GM18870 (cell line): ENCODE results near the gene ADPRHL1.

Experiments used
- ATAC-seq: cut with Tn5 transposase; IDR thresholded peaks from one replicate; pipeline ENCODE4 v1.9.1; 2021; ENCODE audit warnings: moderate library complexity; ENCODE audit not compliant: unreplicated experiment

ADPRHL1 gene

DNA sequence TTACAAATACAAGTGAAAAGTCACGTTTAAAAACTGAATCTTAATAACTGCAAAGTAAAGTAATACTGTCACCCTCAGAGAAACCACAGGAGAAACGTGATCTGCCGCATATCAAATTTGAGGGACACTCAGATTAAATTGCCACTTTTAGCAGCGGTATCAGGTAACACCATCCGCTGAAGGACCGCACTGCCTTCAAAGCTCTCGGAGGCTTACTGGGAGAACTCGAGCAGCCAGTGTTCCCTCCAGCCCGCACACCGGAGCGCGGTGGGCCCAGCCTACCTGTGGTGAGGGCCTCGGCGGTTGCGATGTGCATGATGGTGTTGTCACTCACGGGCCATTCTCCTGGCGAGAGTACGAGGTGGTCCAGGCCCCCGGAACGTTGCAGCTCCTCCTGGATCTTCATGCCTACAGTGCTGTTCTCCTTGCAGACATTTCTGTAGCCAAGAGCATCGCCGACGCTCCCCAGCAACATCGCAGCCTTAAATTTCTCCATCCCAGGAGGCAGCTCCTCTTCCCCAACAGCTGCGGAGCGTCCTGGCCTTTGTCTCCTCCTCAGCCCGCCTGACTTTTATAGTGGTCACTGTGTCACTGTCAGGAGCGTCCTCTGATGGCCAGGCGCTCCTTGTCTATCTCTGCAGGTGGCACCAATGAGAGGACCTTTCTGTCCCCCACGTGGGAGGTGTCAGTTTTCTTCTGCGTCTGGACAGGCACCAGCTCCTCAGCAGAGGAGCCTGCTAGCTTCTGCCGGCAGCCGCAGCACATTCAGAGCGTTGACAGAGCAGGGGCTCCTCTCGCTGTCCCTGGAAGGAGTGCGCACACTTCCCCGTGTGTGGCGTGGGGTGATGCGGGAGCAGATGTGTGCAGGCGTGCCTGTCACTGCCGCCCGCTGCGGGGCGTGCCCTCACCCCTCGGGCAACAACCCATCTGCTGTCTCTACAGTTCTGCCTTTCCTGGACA lies at the start of gene ADPRHL1:
Gene ADPRHL1 (minus strand): TSS at position 547 of the 960 bp plus-strand sequence. CDS start 51 bp downstream, at position 496.
- no peak for ATAC-seq

DNA sequence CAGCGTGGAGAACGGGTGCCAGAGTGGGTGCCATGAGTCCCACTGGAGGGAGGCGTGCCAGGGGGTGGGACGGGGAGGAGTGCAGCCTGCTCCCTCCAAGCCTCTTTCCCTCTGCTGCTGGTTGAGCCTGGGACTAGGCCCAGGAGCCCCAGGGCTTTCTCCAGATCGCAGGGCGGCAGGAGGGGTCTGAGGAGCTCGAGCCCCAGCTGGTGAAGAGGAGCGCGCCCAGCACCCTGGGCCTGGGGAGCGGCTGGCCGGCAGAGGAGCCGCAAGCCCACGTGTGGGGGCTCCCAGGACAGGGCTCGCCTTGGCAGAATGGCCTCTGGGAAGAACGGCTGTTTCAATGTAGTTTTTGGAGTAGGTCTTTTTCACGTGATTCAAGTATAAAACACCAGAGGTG lies 49.4 kb upstream of the ADPRHL1 start:
- no peak for ATAC-seq

DNA sequence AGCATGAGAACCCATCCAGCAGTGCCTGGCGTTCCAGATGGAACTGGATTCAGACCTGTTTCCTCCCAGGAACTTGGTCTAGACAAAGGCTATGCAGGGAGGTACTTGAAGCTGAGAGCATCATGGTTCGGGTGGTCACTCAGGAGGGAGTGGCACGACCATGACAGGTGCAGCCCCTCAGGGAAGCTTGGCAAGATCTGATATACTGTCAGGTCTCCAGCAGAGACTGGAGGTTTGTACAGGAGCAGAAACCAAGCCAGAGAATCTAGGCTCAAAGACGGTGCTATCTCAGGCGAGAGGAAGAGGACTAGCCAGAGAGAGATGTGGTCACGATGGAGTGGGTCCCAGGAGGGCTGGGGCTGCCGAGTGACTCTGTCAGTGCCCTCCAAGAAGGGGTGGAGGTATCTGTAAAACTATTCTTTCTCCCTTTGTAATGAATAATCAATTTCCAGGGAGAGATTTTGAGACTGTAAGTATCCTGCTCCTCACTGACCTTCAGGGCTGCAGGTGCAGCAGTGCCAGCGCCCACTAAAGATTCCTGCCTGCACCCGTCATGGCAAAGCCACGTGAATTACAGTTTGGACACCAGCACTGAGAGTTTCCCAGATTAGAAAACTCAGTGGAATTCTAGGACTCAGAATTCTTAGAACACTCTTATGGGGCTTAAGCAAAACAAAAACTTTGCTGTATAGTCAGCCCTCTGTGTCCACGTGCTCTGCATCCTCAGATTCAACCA lies 47.4 kb upstream of the ADPRHL1 start:
- ATAC-seq, result no peak

DNA sequence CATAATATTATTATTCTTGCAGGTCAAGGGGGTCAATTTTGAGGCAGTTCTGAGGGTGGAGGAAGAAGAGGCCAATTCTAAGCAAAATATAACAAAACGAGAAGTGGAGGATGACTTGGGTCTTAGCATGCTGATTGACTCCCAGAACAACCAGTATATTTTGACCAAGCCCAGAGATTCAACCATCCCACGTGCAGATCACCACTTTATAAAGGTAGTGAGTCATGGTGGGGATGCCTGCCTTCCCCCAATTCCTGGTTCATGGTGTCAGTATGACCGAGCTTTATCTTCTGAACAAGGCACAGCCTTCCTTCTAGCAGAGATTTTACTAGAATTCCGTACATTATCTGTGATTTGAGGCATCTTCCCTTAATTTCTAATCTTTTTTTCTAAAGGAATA lies 46.6 kb upstream of the ADPRHL1 start:
- no peak for ATAC-seq

DNA sequence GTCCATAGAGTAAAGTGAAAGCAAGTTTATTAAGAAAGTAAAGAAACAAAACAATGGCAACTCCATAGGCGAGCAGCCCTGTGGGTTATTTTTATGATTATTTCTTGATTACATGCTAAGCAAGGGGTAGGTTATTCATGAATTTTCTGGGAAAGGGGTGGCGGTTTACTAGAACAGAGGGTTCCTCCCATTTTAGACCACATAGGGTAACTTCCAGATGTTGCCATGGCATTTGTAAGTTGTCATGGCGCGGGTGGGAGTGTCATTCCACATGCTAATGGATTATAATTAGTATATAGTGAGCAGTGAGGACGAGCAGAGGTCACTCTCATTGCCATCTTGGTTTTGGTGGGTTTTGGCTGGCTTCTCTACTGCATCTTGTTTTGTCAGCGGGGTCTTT lies 45.6 kb upstream of the ADPRHL1 start:
- ATAC-seq, result no peak

DNA sequence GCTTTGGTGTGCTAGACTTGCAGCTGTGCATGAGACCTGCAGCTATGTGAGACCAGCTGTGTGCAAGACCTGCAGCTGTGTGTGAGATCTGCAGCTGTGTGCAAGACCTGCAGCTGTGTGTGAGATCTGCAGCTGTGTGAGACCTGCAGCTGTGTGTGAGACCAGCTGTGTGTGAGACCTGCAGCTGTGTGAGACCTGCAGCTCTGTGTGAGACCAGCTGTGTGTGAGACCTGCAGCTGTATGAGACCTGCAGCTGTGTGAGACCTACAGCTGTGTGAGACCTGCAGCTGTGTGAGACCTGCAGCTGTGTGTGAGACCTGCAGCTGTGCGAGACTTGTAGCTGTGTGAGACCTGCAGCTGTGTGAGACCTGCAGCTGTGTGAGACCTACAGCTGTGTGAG lies 43.9 kb upstream of the ADPRHL1 start:
- no peak for ATAC-seq

DNA sequence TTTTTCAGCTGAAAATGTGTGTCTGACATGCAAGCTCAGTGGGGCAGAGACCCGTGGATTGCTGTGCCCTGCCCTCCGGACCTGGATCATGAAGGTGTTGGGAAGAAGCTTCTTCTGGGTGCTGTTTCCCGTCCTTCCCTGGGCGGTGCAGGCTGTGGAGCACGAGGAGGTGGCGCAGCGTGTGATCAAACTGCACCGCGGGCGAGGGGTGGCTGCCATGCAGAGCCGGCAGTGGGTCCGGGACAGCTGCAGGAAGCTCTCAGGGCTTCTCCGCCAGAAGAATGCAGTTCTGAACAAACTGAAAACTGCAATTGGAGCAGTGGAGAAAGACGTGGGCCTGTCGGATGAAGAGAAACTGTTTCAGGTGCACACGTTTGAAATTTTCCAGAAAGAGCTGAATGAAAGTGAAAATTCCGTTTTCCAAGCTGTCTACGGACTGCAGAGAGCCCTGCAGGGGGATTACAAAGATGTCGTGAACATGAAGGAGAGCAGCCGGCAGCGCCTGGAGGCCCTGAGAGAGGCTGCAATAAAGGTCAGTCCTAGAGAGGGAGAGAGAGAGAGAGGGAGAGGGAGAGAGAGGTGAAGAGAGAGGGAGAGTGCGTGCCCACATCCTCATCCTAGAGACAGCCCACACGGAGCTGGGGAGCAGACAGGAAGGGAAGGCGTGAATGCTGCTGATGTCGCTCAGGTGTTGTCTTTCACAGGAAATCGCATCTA lies 42.4 kb upstream of the ADPRHL1 start:
- ATAC-seq, result no peak

DNA sequence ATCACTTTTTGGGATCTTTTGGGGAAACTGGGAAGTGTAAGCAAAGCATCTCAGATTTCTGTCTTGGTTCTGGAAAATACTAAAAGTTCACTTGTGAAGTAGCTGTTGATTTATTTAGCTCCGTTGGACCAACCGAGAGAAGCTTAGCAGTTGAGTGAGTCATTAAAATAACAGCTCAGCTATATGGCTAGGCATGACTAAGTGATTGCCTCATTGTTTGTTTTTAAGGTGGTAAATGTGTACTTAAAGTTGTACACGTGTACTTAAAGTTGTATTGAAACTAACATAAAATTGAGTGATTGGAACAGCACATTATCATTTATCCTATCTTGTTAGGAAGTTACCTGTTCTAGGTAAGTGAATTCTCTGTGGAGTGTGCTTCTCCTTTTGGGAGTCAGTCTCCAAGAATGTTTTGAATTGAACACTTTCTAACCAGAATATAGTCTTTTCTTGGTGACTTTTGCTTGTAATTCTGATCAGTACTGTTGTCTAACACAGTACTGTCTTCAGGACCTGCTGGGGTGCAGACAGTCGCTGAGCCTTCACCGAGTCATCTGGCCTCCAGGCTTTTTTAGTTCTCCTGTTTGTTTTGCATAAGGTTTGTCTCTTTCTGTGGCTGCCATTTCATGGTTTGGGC lies 40.1 kb upstream of the ADPRHL1 start:
- ATAC-seq, result peak; percentile 42

DNA sequence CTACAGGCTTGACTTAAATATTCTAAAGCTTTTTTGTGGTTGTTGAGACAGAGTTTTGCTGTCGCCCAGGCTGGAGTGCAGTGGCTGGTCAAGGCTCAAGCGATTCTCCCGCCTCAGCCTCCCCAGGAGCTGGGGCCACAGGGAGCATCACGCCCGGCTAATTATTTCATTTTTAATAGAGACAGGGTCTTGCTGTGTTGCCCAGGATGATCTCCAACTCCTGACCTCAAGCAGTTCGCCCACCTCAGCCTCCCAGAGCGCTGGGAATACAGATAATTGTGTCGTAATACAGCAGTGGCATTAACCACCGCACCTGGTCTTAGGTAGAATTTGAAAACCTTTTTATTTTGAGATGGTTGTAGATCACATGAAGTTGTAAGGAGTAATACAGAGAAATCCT lies 38.7 kb upstream of the ADPRHL1 start:
- ATAC-seq, result no peak

DNA sequence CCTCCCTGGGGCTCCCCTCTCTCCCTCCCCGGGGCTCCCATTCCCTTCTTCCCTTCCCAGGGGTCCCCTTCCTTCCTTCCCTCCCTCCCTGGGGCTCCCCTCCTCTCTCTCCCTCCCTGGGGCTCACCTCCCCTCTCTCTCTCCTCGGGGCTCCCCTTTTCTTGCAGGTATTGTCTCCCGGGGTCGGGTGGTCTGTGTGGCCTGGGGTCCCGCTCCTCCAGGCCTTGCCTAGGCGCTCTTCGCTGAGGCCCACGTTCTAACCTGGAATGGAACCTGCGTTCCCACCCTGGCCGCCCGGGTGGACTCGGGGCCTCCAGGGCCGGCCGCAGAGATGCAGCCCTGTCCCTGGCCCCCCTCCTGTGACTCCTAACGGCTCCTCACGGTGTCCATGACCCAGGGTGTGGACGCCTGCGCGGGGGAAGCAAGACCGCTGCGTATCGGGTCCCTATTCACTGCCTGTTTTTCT lies 38.2 kb upstream of the ADPRHL1 start:
- ATAC-seq, result no peak

DNA sequence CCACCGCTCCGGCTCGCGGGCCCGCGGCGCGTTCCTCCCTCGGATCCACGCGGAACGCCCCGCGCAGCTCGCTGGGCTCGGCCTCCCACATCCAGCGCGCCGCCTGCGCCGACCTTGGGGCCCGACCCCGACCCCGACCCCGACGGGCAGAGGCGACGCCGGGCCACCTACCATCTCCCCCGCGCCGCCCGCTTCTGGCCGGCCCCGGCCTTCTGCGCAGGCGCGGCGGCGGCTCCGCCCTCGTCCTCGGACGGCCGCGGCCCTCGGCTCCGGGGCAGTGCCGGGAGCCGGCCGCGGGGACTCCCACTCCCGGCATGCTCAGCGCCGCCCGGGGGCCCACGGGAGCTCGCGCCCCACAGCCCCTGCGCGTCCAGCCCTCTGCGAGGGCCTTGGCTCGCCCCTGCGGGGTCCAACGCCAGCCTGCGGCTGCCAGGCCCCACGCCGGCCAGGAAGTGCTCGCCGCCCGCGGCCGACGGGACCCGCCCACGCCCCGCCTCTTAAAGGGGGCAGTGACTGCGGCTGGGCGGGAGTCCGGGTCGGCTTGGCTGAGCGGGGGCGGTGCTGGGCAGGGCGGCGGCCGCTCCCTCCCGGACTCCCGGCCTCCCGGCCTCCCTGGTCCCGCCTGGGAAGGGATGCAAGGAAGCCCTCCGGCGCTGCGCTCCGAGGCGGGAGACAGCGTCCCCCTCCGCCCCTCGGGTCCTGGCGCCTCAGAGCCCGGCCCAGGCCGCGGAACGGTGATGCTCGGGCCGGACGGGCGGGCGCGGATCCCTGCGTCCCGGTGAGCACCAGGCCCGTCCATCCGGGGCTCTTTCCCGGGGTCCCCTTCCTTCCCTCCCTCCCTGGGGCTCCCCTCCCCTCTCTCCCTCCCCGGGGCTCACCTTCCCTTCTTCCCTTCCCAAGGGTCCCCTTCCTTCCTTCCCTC lies 37.5 kb upstream of the ADPRHL1 start, which contains the start of gene DCUN1D2:
Gene DCUN1D2 (minus strand): TSS at position 216 of the 922 bp plus-strand sequence. CDS start 42 bp downstream, at position 174.
- peak; percentile 54 for ATAC-seq

DNA sequence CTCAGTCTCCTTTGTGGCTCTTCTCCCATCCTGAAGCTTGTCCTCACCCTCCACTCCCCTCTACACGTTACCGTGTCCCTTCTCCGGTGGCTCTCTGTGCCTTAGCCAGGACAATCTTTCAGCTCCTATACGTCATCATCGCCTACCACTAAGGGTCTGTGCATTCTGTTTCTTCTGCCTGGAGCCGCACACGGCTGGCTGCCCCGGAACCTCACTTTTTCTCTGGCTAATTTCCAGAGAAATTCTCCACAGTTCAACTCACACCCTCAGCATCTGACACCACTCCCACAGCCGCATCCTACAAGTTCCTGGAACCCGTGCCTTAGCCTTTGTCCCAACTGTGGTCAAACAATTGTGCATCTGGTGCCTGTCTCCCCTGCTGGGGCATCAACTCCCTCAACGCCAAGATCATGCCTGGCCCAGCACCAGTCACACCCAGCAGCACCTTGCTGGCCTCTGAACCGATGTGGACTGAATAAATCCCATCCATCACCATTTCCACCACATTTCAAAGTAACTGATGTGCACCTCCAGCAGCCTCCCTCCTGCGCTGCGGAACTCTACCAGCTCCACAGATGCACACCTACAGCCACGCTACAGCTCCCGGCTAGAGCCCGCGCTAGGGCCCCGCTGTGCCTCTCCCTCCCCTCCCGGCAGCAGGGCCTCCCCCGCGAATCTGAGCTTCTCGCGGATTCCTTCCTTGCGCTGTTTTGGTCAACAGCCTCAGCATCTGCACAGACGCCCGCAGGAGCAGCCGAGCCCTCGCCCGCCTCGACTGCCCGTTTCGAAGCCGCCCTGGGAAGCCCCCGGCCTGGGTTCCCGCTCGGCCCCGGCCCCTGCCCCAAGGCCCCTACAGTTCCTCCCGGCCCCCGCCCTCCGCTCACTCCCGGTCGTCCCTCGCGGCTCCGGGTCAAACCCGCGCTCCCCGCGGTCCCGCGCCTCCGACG lies 36.5 kb upstream of the ADPRHL1 start:
- ATAC-seq, result no peak

DNA sequence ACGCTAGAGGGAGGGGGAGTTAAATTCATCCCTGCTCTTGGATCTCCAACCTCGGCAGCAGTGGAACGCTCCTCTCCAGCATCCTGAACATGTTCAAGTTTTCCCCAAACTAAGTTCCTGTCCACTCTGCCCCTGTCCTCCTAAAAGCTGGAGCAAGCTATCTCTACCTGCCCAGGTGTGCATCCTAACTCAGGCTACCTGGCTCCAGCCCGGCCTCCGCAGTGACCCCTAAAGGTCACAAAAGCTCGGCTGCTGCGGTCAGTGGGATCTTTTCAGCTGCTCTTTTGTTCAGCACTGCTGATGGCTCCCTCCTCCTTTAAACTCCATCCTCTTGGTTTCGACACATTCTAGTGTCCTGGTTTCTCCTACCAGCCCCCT lies 35.9 kb upstream of the ADPRHL1 start:
- no peak for ATAC-seq

DNA sequence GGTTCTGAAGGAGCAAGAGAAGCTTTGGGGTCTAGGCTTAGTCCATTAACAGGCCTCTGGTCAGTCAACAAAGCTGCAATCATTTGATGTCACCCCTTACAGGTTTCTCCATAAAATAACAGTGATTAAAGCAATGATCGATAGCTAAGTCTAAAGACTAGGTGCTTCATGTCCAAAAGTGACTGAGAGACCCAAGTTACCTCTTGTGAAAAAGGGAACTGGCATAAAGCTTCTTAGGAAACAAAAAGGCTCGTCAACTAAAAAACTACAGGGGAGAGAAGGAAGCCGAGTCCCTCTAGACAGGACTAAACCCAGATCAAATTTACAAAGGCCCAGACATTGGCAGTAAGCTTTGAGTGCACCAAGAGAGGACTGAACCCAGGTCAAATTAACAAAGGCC lies 35.0 kb upstream of the ADPRHL1 start:
- no peak for ATAC-seq

DNA sequence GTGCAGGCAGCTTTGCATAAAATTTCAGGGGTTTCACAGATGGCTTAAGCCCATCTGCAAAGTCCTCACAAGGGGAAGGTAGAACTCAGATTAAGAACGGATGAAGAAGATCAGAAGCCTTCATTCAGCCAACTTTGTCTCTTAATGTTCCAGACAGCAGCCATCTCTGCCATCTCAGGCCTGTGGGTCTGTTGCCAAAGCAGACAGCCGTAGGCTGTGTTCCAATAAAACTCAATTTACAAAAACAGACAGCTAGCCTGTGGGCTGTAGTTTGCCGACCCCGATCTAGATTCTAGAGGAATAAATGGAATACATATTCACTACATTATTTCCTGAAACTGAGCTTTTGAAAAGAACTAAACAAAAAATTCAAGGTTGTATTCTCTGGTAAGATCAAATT lies 33.4 kb upstream of the ADPRHL1 start:
- ATAC-seq, result no peak

DNA sequence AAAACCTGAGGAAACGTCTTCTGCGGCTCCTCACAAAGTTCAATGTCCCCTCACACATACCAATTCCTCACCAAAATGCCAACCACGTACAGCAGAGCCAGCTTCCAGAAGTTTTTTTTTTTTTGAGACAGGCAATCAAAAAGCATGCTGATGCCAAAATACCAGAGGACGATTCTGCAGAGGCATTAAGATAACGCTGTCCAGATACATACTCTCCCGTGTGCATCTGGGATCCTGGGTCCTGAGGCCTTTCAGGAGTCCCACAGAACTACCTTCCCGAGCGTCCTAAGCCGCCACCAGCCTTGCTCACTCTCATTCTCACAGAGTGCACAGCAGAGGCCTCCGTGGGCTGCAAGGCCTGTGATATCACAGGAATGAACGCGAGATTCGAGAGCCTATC lies 32.3 kb upstream of the ADPRHL1 start:
- ATAC-seq, result no peak

DNA sequence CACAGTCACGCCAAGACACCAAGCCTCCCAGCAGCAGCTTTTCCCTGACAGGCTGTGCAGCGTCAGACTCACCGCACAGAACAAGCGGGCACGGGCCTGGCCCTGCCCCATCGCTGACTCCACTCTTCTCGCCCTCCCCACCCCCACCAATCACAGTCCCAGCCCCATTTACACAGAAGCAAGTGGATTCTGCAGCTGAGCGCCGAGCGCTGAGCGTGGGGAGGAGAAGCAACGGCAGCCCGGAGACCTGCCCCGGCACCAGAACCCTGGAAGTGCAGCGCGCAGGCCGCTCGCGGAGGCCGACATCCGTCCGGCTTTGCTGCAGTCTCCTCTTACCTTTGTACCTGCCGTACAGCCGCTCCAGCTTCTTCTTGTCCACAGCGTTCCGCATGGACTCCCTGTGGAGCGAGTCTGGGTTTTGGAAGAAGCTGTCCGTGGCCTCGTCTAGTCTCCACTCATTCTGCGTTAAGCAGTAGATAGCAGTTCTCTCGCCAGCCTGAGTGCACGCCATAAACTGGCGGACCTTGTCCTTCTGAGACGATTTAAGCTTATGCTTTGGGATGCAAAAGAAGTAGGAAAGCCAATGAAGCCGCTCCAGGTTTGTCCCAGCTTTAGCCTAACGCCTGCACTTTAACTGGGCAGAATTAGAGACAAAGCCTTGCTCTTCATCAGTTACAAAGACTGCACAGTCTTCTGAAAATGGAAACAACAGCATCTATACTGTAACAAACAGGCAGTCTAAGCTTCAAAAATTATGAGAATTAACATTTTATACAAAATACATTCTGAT lies 30.4 kb upstream of the ADPRHL1 start:
- ATAC-seq, result no peak

DNA sequence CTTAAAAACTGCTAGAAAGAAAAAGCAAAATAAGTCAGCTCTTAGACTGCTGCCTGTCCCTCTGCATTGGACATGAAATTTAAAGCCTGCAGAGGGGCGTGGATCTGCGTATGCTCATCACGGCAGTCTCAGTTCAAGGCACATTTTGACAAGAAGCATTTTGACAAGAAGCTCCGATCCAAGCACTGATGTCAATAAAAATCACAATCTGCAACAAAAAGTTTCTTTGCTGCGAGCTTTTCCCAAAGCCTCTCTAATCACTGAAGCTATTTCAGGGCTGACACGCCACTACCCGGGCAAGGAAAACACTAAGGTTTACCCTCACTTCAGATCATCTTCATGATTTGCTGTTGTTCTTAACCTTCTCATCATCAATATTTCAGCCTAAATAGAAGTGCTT lies 29.8 kb upstream of the ADPRHL1 start:
- ATAC-seq, result no peak
